Ectodermal cell (in vitro differentiated cells): ENCODE results near the gene RAB10.

ENCODE experiments used
- H3K27ac ChIP-seq: 2 replicates; pipeline ENCODE4 v1.7.0; 2013; ENCODE audit warnings: mild to moderate bottlenecking, low read depth, low read length; ENCODE audit not compliant: insufficient read depth, poor library complexity, severe bottlenecking
- H3K27me3 ChIP-seq: 2 replicates; pipeline ENCODE4 v1.7.0; 2013; ENCODE audit warnings: mild to moderate bottlenecking, low read length; ENCODE audit not compliant: insufficient read depth, control insufficient read depth, poor library complexity, severe bottlenecking
- H3K36me3 ChIP-seq: one replicate; pipeline ENCODE4 v1.7.0; 2013; ENCODE audit warnings: low read length; ENCODE audit not compliant: control insufficient read depth, insufficient read depth
- H3K4me1 ChIP-seq: one replicate; pipeline ENCODE4 v1.7.0; 2013; ENCODE audit warnings: low read length; ENCODE audit not compliant: control insufficient read depth, insufficient read depth
- H3K4me3 ChIP-seq: 2 replicates; pipeline ENCODE4 v1.7.0; 2013; ENCODE audit warnings: low read depth, low read length, control low read depth; ENCODE audit not compliant: insufficient read depth
- H3K9me3 ChIP-seq: 2 replicates; pipeline ENCODE4 v1.7.0; 2013; ENCODE audit warnings: mild to moderate bottlenecking, low read length, moderate library complexity; ENCODE audit not compliant: control insufficient read depth
- WGBS, 2 experiments: methylation state at CpG; one replicate each; pipeline ENCODE4 v1.1.7; 2013; ENCODE audit warnings: missing lambda C conversion rate in 2 of 2; 5-methylcytosine and 5-hydroxymethylcytosine counted together

RAB10 gene

DNA sequence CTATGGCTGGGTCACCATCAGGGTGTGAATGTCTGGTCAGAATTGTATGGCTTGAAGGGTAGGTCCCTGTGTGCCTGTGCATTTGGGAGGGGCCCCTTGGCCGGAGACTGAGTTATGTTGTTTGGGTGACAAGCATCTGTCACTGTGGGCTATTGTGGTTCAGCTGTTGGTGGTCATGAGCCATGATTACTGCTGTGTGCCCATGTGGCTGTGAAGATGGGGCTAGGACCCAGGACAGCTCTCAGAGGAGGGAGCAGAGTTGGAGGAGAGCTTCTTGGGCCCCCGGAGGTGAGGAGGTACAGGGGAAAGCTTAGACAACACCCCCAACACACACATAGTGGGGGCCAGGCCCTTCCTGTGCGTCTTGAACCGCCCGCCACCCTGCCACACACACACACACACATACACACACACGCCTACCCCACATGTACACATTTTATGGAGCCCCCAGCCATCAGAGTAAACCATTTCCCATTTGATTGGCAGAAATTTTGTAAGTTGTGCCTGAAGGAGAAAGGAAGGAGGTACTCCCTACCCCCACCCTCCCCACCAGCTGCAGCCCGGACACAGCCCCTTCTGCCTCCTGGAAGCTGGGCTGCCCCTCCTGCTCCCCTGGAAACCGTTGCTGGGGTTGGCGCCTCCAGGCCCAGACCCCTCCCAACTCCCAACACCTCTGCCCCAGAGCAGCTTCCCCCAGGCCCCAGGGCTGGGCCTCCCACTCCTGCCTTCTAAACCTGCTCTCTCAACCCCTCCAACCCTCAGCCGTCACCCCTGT, 141.0 kb downstream of the RAB10 start:
- peaks cover 18% of the 10 kb centered on the region for H3K27me3 ChIP-seq
- H3K27ac ChIP-seq: no peak overlapping the region
- H3K36me3 ChIP-seq: no peaks in the 10 kb centered on the region
- peaks cover 26% of the 10 kb centered on the region for H3K4me1 ChIP-seq
- WGBS, 2 experiments: 66 to 81% methylated on average over 9 to 10 of the region's 10 CpGs
- no peaks in the 10 kb centered on the region for H3K9me3 ChIP-seq
- no peak overlapping the region for H3K4me3 ChIP-seq

DNA sequence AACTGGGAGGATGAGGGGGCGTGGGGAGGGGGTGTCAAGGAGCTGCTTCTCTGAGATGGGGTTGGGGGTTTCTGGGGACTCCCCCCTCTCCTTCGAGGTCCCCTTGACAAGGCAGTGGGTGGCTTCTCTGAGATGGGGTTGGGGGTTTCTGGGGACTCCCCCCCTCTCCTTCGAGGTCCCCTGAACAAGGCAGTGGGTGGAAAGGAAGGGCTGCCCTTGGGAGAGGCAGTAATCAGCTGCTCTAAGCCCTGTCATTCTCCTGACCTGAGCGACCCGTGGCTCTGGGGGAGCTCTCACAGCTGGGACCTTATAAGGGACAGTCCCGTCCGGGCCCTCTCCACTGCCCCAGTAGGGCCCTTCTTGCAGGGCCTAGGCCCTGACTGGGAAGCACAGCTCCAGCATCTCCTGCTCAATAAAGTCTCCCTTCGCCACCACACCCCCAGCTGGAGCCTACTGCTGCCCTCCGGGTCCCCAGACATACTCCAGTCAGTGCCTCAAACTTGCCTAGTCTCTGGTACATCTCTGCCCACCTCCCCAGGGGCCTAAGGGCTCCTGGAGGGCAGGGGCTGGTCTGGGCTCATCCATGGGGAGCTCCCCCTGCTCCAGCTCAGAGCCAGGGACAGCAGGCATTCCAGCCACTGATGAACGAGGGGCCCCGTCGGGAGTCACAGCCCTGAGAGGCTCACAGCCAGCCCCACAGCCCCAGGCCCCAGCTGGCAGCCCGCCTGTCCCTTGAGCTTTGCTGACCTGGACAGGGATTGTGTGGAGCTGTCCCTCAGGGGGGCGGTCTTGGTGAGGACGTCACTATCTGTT, 141.8 kb downstream of the RAB10 start:
- H3K4me1 ChIP-seq: peaks cover 31% of the 10 kb centered on the region
- H3K27me3 ChIP-seq: peaks cover 18% of the 10 kb centered on the region
- H3K36me3 ChIP-seq: no peaks in the 10 kb centered on the region
- H3K4me3 ChIP-seq: no peak overlapping the region
- H3K27ac ChIP-seq: no peak overlapping the region
- no peaks in the 10 kb centered on the region for H3K9me3 ChIP-seq
- 61 to 65% methylated on average over 15 of the region's 15 CpGs for WGBS, 2 experiments

DNA sequence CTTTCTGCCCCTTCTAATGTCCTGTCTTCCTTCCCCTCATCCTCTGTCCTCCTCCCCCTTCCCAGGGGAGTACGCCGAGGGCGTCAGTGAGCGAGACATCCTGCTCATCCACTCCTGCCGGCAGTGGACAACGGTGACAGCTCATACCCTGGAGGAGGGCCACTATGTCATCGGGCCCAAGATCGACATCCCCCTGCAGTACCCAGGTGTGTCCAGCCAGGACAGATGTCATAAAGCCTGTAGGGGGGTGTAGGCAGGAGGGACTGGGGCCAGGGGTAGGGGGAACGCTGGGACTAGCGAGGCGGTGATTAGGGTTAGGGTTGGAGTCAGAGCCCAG, 142.4 kb downstream of the RAB10 start:
- WGBS, 2 experiments: 84 to 85% methylated on average over 11 of the region's 11 CpGs

DNA sequence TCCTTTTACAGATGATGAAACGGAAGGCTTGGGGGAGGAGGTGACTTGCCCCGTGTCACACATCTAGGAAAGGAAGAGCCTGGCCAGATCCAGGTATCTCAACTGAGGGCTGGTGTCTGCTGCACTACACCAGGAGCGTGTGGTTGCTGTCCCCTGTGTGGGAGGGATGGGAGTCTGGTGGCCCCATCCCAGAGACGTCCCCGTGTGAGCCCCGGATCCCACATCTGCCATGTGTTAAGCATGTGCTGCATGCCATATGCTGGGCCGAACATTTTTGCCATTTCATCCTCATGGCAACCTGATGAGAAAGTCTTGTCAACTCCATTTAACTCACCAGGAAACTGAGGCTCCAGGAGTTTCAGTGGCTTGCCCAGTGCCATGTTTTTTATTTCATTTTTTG, 143.2 kb downstream of the RAB10 start:
- Histone ChIP-seq H3K9me3 (no peaks in the 10 kb centered on the region), H3K27me3 (peaks cover 12% of the 10 kb centered on the region), H3K36me3 (no peaks in the 10 kb centered on the region), H3K4me3 (no peak overlapping the region), H3K27ac (no peak overlapping the region), H3K4me1 (peaks cover 31% of the 10 kb centered on the region)
- WGBS, 2 experiments: 94 to 97% methylated on average over 7 of the region's 7 CpGs

More for the DNA sequence above, 142.4 kb downstream of the RAB10 start:
- no peaks in the 10 kb centered on the region for H3K9me3 ChIP-seq
- no peaks in the 10 kb centered on the region for H3K36me3 ChIP-seq
- peaks cover 31% of the 10 kb centered on the region for H3K4me1 ChIP-seq
- no peak overlapping the region for H3K4me3 ChIP-seq
- no peak overlapping the region for H3K27ac ChIP-seq
- peaks cover 18% of the 10 kb centered on the region for H3K27me3 ChIP-seq

DNA sequence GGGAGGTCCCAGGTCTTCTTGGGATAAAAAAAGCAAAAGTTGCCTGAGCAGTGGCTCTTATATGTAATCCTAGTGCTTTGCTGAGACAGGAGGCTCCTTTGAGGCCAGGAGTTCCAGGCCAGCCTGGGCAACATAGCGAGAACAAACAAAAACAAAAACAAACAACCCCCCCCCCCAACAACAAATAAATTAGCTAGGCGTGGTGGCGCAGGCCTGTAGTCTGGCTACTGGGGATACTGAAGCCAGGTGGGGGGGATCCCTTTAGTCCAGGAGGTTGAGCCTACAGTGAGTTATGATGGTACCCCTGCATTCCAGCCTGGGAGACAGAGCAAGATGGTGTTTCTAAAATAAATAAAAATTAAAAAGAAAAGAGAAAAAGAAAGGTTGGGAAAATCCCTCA, 144.4 kb downstream of the RAB10 start:
- no peaks in the 10 kb centered on the region for H3K36me3 ChIP-seq
- H3K27me3 ChIP-seq: peaks cover 13% of the 10 kb centered on the region
- H3K4me1 ChIP-seq: peaks cover 31% of the 10 kb centered on the region
- H3K9me3 ChIP-seq: no peaks in the 10 kb centered on the region
- no peak overlapping the region for H3K4me3 ChIP-seq
- WGBS, 2 experiments: 54 to 73% methylated on average over 3 of the region's 3 CpGs
- no peak overlapping the region for H3K27ac ChIP-seq

DNA sequence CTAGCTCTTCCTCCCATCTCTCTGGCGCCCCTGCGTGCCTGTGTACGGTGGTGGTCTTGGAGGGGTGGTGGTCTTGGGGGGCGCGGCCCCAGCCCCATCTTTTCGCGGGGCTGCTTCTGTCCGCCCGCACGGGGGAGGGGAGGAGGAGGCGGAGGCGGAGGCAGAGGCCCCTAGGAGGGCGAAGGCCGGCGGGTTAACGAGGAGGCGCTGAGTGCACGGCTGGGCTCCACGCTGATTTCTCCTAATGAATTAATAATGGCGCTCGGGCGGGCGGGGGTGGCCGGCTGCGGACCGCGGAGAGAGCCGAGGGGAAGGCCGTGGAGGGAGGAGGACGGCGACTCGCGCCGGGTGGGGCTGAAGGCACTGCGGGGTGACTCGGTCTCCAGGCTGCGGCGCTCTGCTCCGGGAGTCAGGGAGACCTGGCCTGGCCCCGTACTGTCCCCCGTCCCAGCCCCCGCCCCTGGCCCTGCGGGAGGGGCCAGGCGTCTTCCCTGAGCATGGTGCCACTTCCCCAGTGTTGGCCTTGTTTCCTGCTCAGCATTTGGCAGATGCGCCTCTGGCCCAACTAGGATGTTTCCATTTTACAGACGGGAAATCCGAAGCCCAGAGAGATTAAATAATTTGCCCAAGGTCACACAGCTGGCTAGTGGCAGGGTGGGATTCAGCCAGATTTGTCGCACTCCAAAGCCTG, 145.0 kb downstream of the RAB10 start:
- peaks cover 15% of the 10 kb centered on the region for H3K27me3 ChIP-seq
- peaks cover 3% of the 10 kb centered on the region for H3K36me3 ChIP-seq
- H3K27ac ChIP-seq: no peak overlapping the region
- peak overlapping the region; percentile 37 for H3K4me3 ChIP-seq
- no peaks in the 10 kb centered on the region for H3K9me3 ChIP-seq
- WGBS, 2 experiments: 2 to 4% methylated on average over 48 of the region's 48 CpGs
- H3K4me1 ChIP-seq: peaks cover 31% of the 10 kb centered on the region

DNA sequence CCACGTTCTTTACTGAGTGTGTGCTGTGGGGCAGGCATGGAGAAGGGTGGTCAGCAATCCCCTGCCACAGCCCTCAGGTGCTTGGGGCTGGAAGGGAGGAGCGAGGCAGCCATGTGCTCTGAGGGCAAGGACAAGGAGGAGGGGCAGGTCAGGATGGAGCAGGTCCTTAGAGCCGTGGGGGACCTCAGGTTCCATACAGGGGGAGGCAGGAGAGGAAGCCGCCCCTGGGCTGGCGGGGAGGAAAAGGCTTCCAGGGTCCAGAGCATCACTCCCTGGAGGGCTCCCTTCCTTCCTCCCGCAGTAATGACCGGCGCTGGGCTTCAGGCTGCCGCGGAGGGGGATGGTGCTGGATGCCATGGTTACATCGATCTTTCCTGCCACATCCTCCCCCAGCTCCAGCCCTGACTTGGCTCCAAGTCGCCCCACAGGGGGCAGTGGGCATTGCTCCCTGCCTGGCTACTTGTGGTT, 145.6 kb downstream of the RAB10 start:
- WGBS, 2 experiments: 6 to 9% methylated on average over 11 to 12 of the region's 12 CpGs
- Histone ChIP-seq H3K27me3 (peaks cover 21% of the 10 kb centered on the region), H3K36me3 (peaks cover 4% of the 10 kb centered on the region), H3K9me3 (no peaks in the 10 kb centered on the region), H3K27ac (no peak overlapping the region), H3K4me3 (no peak overlapping the region), H3K4me1 (peaks cover 30% of the 10 kb centered on the region)

DNA sequence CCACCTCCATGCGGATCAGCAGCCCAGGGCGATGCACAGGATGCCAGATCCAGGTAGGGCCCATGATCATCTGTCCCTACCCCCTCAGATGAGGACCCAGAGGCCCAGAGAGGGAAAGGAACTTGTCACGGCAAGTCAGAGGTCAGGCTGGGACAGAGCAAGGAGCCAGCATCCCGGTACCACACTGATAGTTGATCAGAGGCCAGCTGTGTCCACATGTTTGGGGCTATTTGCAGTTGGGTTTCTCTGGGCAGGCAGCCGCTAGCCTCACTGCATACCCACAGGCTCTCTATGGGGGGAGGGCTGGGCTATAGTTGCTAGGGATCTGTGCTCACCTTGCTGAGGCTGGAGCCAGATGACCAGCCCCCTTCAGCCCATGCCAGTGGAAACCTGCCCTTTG, 148.6 kb downstream of the RAB10 start:
- Histone ChIP-seq H3K9me3 (no peaks in the 10 kb centered on the region), H3K27ac (no peak overlapping the region), H3K4me3 (no peak overlapping the region), H3K36me3 (peaks cover 4% of the 10 kb centered on the region), H3K27me3 (peaks cover 32% of the 10 kb centered on the region), H3K4me1 (peaks cover 14% of the 10 kb centered on the region)
- 93 to 97% methylated on average over 5 of the region's 5 CpGs for WGBS, 2 experiments

DNA sequence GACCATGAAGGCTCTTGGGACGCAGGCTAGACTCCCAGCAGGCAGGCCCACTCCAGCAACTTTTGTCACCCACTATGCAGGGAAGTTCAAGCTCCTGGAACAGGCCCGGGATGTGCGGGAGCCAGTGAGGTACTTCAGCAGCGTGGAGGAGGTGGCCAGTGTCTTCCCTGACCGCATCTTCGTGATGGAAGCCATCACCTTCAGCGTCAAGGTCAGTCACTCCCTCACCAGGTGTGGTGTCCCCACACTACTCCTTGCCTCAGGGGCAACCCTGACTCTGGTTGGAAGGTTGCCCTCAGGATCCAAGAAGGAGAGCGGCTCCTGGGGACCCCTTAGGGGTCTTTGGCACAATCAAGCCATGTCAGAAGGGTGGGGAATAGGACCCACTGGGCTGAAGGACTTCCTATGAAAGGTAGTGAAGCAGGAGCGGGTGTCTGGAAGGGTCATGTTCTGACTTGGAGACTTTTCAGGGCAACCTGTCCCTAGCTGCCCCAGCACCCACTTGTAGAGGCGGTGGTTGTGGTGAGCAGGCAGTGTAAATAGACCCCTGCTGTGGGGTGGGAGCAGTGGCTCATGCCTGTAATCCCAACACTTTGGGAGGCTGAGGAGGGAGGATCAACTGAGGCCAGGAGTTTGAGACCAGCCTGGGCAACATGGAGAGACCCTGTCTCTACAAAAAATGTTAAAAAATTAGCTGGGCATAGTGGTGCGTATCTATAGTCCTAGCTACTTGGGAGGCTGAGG, 149.2 kb downstream of the RAB10 start:
- H3K4me3 ChIP-seq: no peak overlapping the region
- peaks cover 29% of the 10 kb centered on the region for H3K27me3 ChIP-seq
- H3K9me3 ChIP-seq: no peaks in the 10 kb centered on the region
- no peak overlapping the region for H3K27ac ChIP-seq
- WGBS, 2 experiments: 95 to 96% methylated on average over 11 of the region's 11 CpGs
- H3K36me3 ChIP-seq: peaks cover 4% of the 10 kb centered on the region
- peaks cover 14% of the 10 kb centered on the region for H3K4me1 ChIP-seq
